Measurements from ENCODE around the gene ATP11A. TPM values are rescaled to one million over a fixed set of nuclear protein-coding genes. Genes with fewer than 3 reads are reported as not detected.
"Not testable (repeated sequence)": the region's sequence is repeated elsewhere in the genome, so short reads cannot be mapped to it uniquely, and the experiment has no call there.

The ATP11A gene
- polyA plus RNA-seq, 4 donors = 34.2 to 64.6 (median 47.8) TPM

DNA sequence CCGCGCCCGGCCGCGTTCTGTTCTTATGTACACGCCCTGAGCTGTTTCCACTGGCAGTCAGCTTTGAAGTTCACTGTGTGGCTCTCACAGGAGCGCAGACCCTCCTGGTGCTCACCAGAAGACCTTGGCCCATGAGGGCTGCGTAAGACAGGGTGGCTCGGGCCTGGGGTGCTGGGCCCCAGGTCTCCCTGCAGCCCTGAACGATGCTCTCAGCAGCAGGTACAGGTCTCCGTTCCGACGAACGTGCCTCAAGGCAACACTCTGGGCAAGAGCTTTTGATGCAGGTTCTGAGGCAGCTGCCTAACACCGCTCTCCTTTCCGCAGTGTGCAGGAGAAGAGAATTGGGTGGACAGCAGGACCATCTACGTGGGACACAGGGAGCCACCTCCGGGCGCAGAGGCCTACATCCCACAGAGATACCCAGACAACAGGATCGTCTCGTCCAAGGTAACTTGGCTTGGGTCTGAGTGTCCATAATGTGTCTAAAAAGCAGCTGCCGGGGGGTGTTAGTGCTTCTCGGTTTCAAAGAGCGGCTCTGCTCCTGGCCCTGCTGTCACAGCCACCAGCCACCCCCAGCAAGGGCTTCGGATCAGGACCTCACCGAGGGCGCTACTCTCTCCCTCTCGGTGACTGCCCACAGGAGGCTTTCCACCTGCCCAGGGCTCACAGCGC lies 95.1 kb downstream of the ATP11A start:
- DNase-seq (ENCODE audit: low read depth in 4 of 4, low spot score in 2 of 4) = no peak

DNA sequence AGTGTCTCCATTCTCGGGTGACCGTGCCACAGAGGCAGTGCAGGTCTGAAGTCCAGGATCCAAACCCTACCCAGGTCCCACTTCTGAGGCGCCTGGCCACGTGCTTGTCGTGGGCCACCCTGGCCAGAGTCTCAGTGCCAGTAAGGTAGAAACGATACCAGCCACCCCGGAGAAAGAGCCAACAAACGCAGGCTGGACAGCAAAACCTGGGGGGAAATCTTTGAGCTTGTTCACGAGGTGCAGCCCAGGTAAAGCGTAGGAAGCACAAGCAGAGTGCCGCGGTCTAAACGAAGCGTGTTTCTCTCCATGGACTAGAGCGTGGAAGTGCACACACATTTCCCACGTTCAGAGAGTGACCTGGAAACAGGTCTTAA lies 95.6 kb downstream of the ATP11A start:
- no peak for DNase-seq (ENCODE audit: low read depth in 4 of 4, low spot score in 2 of 4)

DNA sequence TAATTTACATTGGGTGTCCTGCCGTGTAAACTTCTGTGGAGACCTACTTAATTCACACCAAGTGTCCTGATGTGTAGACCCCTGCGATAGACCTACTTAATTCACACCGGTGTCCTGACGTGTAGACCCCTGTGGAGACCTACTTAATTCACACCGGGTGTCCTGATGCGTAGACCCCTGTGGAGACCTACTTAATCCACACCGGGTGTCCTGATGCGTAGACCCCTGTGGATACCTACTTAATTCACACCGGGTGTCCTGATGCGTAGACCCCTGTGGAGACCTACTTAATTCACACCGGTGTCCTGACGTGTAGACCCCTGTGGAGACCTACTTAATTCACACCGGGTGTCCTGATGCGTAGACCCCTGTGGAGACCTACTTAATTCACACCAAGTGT lies 97.0 kb downstream of the ATP11A start:
- DNase-seq (ENCODE audit: low read depth in 4 of 4, low spot score in 2 of 4) = not testable (repeated sequence)

DNA sequence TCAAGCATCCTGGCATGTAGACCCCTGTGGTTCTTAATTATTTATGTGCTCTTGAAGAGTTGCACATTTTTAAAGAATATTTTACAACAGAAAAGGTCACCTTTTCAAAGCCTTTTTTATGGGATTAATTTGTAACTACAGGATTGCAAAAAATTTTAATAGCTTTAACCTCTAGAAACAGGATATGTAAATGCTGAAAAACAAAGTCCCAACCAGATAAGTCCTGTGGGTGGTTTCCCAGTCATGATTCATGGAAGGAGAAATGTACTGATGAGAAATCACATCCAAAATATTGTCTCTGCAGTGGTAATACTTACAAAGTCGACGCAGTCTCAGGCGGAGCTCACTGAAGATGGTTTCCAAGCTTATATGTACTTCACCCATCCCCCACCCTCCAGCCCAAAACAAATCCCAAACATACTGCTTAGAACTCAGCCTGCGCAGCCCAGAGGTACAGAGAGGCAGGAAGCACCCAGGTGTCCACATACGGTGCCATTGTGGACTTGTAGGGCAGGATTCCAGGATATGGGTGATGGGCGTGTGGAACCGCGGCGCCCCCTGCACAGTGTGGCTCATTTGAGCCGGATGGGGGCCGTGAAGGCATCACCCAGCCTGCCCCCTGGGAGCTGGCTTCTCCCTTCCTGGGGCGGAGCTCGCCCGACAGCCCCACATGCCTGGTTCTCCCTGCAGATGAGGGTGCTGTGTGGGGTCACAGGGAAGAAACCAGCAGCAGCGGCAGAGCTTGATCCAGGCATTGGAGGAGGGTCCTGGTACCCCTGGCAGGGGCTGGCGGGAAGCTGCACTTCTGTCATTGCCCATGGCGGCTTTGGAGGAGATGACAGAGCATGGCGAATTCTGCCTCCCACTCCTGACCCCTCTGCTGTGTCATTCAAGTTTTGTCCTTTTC lies 101.2 kb downstream of the ATP11A start:
- no peak for DNase-seq (ENCODE audit: low read depth in 4 of 4, low spot score in 2 of 4)

DNA sequence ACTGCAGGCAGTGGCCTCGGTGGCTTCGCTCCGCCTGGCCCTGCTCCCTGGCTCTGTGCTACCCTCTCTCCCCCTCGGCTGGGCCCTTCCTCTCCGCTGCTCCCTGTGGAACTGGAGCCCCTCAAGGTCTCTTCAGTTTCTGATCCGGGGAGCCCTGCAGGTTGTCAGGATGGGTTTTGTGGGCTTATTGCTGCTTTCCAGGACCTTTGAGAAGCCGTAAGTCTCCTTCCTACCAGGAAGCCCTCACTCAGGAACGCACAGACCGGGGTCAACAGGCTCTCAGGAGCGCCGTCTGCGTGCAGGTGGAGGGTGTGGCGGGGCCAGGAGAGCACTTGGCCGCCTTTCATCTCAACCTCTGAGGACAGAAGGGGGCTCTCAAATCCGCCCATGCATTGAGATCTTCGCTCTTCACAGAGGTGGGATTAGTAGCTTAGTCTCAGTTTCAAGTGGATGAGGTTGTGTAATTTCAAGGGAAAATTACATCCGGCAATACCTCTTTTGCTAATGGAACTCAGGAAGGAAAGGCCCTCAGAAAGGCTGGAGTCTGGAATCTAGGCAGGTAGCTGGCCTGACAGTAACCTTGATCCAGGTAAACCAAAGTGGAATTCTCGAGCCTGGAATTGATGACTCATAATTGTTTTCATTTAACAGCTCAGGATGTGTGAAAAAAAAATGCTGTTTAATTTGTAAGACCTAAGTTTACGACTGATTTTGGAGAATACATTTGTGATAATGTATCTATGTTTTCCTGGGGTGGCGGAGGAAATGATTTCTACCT lies 102.0 kb downstream of the ATP11A start:
- no peak for DNase-seq (ENCODE audit: low read depth in 4 of 4, low spot score in 2 of 4)

DNA sequence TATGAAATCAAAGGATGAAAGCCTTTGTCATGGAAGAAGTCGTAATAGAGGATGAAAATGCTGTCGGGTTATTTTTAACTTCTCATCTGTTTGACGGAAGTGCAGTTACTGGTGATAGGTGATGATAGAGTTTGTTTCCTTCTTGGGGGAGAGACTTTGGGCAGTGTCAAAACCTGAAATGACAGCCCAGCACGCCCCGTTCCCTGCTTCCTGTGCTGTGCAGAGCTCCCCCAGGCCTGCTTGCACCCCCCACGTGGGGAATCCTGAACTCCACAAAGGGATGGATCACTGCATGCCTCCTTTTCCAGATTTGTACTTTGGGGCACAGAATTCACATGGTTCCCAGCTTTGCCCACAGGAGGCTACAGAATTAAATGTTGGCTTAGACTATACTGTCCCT lies 102.7 kb downstream of the ATP11A start:
- DNase-seq (ENCODE audit: low read depth in 4 of 4, low spot score in 2 of 4) = no peak

DNA sequence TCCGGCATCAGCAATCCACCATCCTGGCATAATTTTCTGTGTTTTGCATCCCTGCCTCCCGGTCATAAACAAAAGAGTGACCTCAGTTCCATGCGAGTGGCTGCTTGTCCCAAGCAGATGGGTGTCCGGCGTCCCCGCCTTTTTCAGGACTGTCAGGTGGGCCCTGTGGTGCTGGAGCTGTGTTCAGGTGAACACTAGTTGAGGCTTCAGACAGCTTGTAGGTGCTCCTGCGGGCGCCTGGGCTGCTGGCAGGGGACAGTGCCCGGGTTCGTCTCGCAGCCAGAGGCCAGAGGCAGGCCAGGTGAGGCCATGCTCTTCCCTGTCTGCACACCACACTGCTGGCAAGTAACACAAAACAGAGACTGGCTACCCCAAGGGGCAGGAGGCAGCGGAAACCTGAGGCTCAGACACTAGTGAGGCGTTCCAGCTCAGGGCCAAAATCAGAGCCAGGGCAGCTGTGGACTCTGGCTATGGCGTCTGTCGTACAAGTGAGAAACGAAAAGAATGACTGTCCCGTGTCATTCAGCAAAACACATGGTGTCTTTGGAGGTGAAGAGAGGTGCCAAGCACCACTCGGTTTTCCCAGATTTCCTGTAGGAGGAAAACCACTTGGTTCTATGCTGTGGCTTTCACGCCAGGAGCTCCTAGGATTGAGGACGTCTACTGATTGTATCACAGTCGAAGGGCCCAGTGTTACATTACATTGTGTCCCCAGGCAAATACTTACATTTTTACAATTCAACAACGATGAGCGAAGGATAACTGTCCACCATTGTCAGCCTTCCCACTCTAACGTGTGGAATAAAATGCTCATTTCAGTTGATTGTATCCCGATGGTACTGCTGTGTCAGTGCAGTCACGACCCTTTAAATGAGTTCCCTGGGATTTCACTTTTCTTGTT lies 104.0 kb downstream of the ATP11A start:
- no peak for DNase-seq (ENCODE audit: low read depth in 4 of 4, low spot score in 2 of 4)

DNA sequence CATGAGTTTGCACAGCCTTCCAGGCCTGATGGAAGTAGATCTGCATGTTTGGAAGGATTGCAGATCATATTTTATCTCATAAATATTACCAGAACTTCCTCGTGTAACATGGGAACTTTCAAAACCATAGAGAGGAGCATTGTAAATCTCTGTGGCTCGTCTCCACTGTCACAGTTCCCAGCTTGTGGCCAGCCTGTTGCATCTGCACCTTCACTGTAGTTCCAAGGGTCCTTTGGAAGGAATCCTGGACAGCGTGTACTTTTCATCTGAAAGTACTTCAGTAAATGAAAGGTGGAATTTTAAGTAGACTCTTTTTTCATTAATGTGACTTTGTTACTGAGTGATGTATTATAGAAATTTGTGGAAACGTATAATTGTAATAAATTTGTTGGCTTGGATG lies 105.4 kb downstream of the ATP11A start:
- no peak for DNase-seq (ENCODE audit: low read depth in 4 of 4, low spot score in 2 of 4)

DNA sequence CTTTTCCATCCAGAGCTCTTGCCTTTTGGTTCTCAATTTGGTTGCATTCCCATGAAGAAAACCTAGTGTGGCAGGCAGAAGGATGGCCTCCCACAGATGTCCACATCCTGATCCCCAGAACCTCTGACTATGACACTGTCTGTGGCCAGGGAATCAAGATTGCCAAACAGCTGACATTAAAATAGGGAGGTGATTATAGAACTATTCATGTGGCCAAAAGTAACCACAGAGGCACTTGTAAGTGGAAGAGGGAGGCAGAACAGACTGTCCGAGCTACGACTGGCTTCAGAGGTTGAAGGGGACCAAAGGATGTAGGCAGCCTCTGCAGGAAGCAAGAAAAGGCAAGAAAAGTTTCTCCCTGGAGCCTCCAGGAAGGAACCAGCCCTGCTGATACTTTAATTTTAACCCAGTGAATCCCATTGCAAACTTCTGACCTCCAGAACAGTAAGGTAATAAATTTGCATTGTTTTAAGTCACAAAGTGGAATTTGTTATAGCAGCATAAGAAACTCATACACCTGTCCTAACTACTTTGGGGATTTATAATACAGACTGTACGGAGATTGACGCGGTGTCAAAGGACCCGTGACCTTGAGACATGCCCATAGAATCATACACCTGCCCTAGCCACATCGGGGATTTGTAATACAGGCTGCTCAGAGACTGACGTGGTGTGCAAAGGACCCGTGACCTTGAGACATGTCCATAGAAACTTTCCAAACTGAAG lies 106.5 kb downstream of the ATP11A start:
- no peak for DNase-seq (ENCODE audit: low read depth in 4 of 4, low spot score in 2 of 4)

DNA sequence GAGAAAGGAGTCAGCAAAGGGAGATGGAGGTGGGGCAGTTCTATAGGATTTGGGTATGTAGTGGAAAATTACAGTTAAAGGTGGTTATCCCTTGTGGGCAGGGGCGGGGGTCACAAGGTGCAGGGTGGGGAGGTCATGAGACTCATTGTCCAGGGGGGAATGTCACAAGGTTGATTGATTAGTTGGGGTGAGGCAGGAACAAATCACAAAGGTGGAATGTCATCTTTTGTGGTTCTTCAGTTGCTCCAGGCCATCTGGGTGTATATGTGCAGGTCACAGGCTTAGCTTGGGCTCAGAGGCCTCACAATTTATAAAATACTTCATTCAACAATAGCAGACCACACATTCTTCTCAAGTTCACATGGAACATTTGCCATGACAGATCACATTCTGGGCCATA lies 109.6 kb downstream of the ATP11A start:
- DNase-seq (ENCODE audit: low read depth in 4 of 4, low spot score in 2 of 4) = no peak

DNA sequence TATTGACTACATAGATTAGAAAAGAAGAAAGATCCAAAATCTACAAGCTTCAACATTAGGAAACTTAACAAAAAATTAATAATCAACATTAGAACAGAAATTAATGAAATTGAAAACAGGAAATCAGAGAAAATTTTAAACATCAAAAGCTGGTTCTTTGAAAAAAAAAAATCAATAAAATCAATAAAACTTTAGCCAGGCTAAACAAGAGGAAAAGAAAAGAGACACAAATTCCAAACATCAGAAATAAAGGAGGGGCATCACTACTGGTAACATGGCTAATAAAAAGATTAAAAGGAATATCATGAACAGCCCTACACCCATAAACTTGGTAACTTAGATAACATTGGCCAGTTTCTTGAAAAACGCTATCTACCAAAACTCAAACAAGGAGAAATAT lies 110.2 kb downstream of the ATP11A start:
- DNase-seq (ENCODE audit: low read depth in 4 of 4, low spot score in 2 of 4) = no peak

DNA sequence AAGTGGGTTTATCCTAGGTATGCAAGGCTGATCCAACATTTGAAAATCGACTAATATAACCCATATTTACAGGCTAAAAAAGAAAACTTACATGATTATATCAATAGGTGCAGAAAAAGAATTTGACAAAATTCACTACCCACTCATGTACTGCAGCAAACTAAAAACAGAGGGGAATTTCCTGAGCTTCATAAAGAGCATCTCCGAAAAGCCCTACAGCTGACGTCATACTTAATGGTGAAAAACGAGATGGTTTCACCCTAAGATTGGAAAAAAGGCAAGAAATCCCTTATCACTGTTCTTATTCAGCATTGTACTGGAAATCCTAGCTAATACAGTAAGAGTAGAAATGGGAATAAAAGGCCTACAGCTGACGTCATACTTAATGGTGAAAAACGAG lies 111.0 kb downstream of the ATP11A start:
- DNase-seq (ENCODE audit: low read depth in 4 of 4, low spot score in 2 of 4) = not testable (repeated sequence)

DNA sequence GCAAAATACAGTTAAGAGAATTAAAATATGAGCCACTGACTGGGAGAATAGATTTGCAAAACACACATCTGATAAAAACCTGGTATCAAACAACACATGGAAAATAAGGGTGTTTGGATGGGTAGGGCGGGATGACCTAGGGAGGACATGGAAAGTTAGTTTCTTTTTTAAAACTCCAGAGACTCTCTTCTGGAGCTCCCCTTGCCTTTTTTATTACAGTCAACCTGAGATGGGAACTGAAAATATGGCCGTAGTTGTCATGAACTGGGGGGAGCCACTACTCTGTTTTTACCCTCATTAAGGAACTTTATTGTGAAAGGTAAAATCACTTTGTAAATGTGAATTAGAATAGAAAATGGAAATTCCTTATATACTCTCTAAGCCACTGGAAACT lies 113.0 kb downstream of the ATP11A start:
- DNase-seq (ENCODE audit: low read depth in 4 of 4, low spot score in 2 of 4) = no peak

DNA sequence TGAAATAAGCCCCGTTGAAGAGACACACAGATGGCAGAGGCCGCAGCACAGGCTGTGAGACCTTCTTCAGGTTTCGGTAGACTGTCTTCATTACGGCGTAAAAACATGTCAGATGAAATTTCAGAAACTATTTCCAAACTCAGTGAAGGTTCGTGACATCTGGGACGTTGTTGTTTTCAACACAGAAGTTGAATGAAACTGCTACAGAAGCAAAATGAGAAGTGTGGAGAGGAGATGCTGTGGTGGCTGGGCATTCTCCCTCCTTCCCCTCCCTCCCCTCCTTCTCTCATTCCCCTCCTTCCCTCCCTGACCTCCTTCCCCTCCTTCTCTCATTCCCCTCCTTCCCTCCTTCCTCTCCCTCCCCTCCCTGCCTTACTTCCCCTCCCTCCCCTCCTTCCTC lies 113.6 kb downstream of the ATP11A start:
- DNase-seq (ENCODE audit: low read depth in 4 of 4, low spot score in 2 of 4) = no peak

DNA sequence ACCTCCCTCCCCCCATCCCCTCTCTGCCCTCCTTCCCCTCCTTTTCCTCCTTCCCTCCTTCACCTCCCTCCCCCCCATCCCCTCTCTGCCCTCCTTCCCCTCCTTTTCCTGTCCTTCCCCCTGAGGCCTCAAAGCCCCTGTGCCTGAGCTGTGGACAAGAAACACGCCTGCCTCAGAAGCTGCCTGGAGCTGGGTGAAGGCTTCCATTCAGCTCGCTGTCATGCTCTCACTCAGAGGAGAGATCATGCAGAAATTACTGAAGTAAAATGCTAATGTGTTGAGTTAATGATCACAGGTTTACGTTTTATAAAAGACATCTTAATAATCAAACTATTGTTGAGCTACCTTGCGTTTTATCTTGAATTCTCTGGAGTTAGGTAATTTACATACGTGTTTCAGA lies 114.5 kb downstream of the ATP11A start:
- DNase-seq (ENCODE audit: low read depth in 4 of 4, low spot score in 2 of 4) = no peak

DNA sequence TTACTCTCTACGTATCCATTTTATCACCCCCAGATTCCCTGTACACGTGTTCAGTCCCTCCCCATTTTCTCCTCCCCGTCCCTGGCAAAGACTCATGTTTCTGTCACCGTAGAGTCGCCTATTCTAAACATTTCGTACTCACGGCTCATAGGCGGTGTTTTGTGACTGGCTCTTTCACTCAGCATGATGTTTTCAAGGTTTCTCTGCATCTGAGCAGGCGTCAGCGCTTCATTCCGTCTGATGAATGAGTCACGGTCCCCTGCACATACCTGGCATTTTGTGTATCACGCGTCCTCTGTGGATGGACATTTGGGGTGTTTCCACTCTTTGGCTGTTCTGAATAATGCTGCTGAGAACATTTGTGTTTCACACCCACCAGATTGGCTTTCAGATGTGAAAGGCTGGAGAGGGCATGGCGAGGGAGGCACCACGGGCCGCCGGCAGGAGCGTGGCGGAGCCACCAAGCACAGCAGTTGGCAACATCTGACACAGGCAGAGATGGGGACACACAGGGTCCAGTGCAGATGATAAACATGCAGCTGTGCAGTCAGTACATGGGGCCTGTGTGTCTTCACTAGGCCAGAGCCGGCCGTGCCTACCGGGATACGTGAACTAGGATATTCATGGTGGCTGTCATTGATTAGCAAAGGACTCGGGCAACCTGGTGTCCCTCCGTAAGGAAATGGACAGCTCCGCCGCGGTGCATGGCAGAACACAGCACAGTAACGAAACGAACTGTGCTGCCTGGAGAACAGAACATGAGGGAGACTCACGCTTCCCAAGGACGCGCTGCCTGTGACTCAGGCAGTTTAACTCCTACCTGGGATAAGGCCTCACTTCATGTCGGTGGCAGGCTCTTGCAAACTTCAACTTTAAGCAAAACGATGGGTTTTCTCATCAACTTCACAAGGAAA lies 117.2 kb downstream of the ATP11A start:
- DNase-seq (ENCODE audit: low read depth in 4 of 4, low spot score in 2 of 4) = no peak

DNA sequence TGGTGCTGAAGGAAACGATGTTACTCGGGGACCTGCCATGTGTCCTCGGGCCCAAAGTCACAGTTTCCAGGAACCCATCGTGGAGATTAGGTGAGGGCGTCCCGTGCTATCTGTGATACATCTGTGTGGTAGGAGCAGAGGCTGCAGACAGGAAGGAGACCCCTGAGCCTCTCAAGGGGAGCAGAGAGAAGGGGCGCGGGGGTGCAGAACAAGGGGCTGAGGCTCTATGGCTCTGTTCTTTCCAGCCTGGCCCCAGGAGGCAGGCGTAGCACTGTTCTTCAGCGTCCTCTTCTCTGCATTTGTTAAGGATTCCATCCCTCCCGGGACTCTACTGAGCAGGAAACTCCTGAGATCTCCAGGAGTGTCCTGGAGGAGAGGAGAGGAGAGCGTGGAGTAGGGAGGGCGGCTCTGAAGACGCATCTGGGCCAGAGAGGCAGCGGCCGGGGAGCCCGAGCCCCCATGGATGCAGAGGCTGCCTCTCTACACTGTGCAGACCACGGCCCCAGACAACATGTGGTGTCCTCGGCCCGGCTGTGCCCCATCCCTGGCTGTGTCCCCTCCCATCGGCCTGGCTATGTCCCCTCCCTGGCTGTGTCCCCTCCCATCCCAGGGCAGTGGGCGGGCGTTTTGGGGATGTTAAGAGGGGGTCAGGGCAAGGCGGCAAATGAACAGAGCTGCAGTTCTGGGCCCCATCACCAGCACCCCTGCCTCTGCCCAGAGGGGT lies 118.0 kb downstream of the ATP11A start:
- DNase-seq (ENCODE audit: low read depth in 4 of 4, low spot score in 2 of 4) = no peak
